H1 (cell line): ENCODE measurements around the gene NAT10. TPM values are rescaled to one million over a fixed set of nuclear protein-coding genes. Genes with fewer than 3 reads are reported as not detected.

Experiments used
- CTCF ChIA-PET: fragments of 300-600 bp; sonication (Branson Sonifier 250); formaldehyde crosslinking; loops from one replicate; lab custom pipeline; 2021; ENCODE audit not compliant: partially characterized antibody; lab: Charles Lee
- POLR2A ChIA-PET: fragments of 300-600 bp; sonication (Branson Sonifier 250); formaldehyde crosslinking; loops from one replicate; lab custom pipeline; 2021; ENCODE audit warnings: inconsistent platforms; ENCODE audit not compliant: partially characterized antibody; lab: Charles Lee
- DNase-seq, 2 experiments: peaks; one replicate each; pipeline versions ENCODE4 v3.0.0 to v3.0.0-alpha.2; 2010 to 2022; ENCODE audit warnings: low spot score in 2 of 2, low read depth in 1 of 2, mixed read lengths in 1 of 2
- FAIRE-seq: peaks from 2 replicates; lab custom pipeline; 2011; peaks lifted over from hg19 to GRCh38; lab: Jason Lieb, UNC
- H2AFZ ChIP-seq: 2 replicates; pipeline ENCODE4 v1.8.1; 2012; ENCODE audit warnings: low read length, inconsistent platforms
- H2AK5ac ChIP-seq: 2 replicates; pipeline ENCODE4 v1.6.1; 2013; ENCODE audit warnings: low read depth, low read length
- H2BK120ac ChIP-seq: replicated peaks from 2 replicates; pipeline ENCODE3; 2013; ENCODE audit warnings: low read depth, low read length, inconsistent platforms
- H2BK12ac ChIP-seq: 2 replicates; pipeline ENCODE4 v1.6.1; 2013; ENCODE audit warnings: low read depth, low read length
- H2BK15ac ChIP-seq: 2 replicates; pipeline ENCODE4 v1.6.1; 2013; ENCODE audit warnings: low read length
- H2BK20ac ChIP-seq: 2 replicates; pipeline ENCODE4 v1.6.1; 2013; ENCODE audit warnings: low read length
- H2BK5ac ChIP-seq: 2 replicates; pipeline ENCODE4 v1.6.1; 2013; ENCODE audit warnings: low read depth, low read length
- H3K14ac ChIP-seq: 2 replicates; pipeline ENCODE4 v1.6.1; 2013; ENCODE audit warnings: inconsistent platforms; ENCODE audit not compliant: insufficient read length
- H3K18ac ChIP-seq: 2 replicates; pipeline ENCODE4 v1.6.1; 2013; ENCODE audit warnings: low read length; ENCODE audit errors: extremely low read depth
- H3K23ac ChIP-seq: 2 replicates; pipeline ENCODE4 v1.6.1; 2013; ENCODE audit warnings: inconsistent platforms; ENCODE audit not compliant: insufficient read length
- H3K23me2 ChIP-seq: 2 replicates; pipeline ENCODE4 v1.6.1; 2013; ENCODE audit warnings: low read depth, low read length
- H3K27ac ChIP-seq: 2 replicates; pipeline ENCODE4 v1.6.1; 2011; ENCODE audit warnings: low read depth, low read length, inconsistent platforms
- H3K27me3 ChIP-seq, 4 experiments: replicated peaks in 1 of 4; 1 replicate in 1 of 4; 2 replicates in 3 of 4; pipeline versions ENCODE4 v1.6.1 to v1.8.1; 2011 to 2013; ENCODE audit warnings: low read length in 3 of 4, mild to moderate bottlenecking in 3 of 4, inconsistent platforms in 2 of 4, mixed read lengths in 2 of 4, moderate library complexity in 1 of 4; ENCODE audit not compliant: control insufficient read depth in 3 of 4, insufficient read depth in 3 of 4; ENCODE audit errors: extremely low read depth in 1 of 4
- H3K36me3 ChIP-seq, 4 experiments: 2 replicates each; pipeline versions ENCODE4 v1.6.1 to v1.8.1; 2011 to 2013; ENCODE audit warnings: mild to moderate bottlenecking in 4 of 4, low read length in 3 of 4, moderate library complexity in 2 of 4, control low read depth in 1 of 4, inconsistent platforms in 1 of 4; ENCODE audit not compliant: insufficient read depth in 4 of 4, control insufficient read depth in 2 of 4
- H3K4ac ChIP-seq: replicated peaks from 2 replicates; pipeline ENCODE3; 2013; ENCODE audit warnings: low read length, low read depth, mixed read lengths, inconsistent platforms; ENCODE audit not compliant: insufficient read length
- H3K4me1 ChIP-seq, 4 experiments: replicated peaks in 1 of 4; 1 replicate in 1 of 4; 2 replicates in 3 of 4; pipeline versions ENCODE4 v1.6.1 to v1.8.1; 2011 to 2013; ENCODE audit warnings: low read length in 3 of 4, inconsistent platforms in 2 of 4, mixed read lengths in 1 of 4; ENCODE audit not compliant: insufficient read depth in 4 of 4, control insufficient read depth in 3 of 4
- H3K4me2 ChIP-seq, 2 experiments: 2 replicates each; pipeline versions ENCODE4 v1.6.1 to v1.8.1; 2011 to 2013; ENCODE audit warnings: low read depth in 2 of 2, low read length in 2 of 2, control low read depth in 1 of 2, inconsistent platforms in 1 of 2, mild to moderate bottlenecking in 1 of 2; ENCODE audit not compliant: insufficient read depth in 1 of 2
- H3K4me3 ChIP-seq, 4 experiments: fragments of 200-600, 300-600 bp in 1 of 4; sonication (generic), shearing (Covaris generic), sonication (Bioruptor Twin) in 1 of 4; 2 replicates each; pipeline versions ENCODE4 v1.5.1 to v1.8.1; 2011 to 2016; ENCODE audit warnings: low read length in 4 of 4, low read depth in 3 of 4, control low read depth in 2 of 4, inconsistent platforms in 2 of 4, mild to moderate bottlenecking in 2 of 4, mixed read lengths in 1 of 4, moderate library complexity in 1 of 4; ENCODE audit not compliant: insufficient read depth in 2 of 4; ENCODE audit errors: extremely low read depth in 1 of 4
- H3K56ac ChIP-seq: replicated peaks from 2 replicates; pipeline ENCODE3; 2013; ENCODE audit warnings: low read depth, mild to moderate bottlenecking, mixed read lengths, low read length, inconsistent platforms; ENCODE audit not compliant: insufficient read length
- H3K79me1 ChIP-seq: 2 replicates; pipeline ENCODE4 v1.6.1; 2013; ENCODE audit warnings: low read depth, low read length, control low read depth
- H3K79me2 ChIP-seq, 2 experiments: 2 replicates each; pipeline versions ENCODE4 v1.6.1 to v1.8.1; 2012 to 2013; ENCODE audit warnings: low read length in 2 of 2, mild to moderate bottlenecking in 2 of 2, inconsistent platforms in 1 of 2; ENCODE audit not compliant: insufficient read depth in 2 of 2, control insufficient read depth in 1 of 2
- H3K9ac ChIP-seq, 4 experiments: replicated peaks in 1 of 4; 1 replicate in 1 of 4; 2 replicates in 3 of 4; pipeline versions ENCODE4 v1.6.1 to v1.8.1; 2011 to 2013; ENCODE audit warnings: low read depth in 3 of 4, low read length in 3 of 4, control low read depth in 2 of 4, mild to moderate bottlenecking in 2 of 4, moderate library complexity in 2 of 4, inconsistent platforms in 1 of 4; ENCODE audit errors: extremely low read depth in 1 of 4
- H3K9me3 ChIP-seq, 2 experiments: 2 replicates each; pipeline versions ENCODE4 v1.6.1 to v1.8.1; 2012 to 2013; ENCODE audit warnings: mild to moderate bottlenecking in 2 of 2, moderate library complexity in 2 of 2, control low read depth in 1 of 2, inconsistent platforms in 1 of 2, low read depth in 1 of 2, low read length in 1 of 2, mixed read lengths in 1 of 2; ENCODE audit not compliant: insufficient read depth in 2 of 2
- H4K20me1 ChIP-seq, 2 experiments: replicated peaks in 1 of 2; 2 replicates each; pipeline versions ENCODE3 to v1.8.1; 2011 to 2013; ENCODE audit warnings: inconsistent platforms in 2 of 2, low read length in 2 of 2, mild to moderate bottlenecking in 1 of 2; ENCODE audit not compliant: insufficient read depth in 2 of 2, control insufficient read depth in 1 of 2
- H4K5ac ChIP-seq: 2 replicates; pipeline ENCODE4 v1.6.1; 2013; ENCODE audit warnings: low read length, low read depth, mixed read lengths, inconsistent platforms; ENCODE audit not compliant: insufficient read length
- H4K8ac ChIP-seq: 2 replicates; pipeline ENCODE4 v1.8.0; 2013; ENCODE audit warnings: mild to moderate bottlenecking, moderate library complexity, low read length, inconsistent platforms; ENCODE audit not compliant: insufficient read depth; ENCODE audit errors: extremely low read depth
- H4K91ac ChIP-seq: replicated peaks from 2 replicates; pipeline ENCODE3; 2013; ENCODE audit warnings: low read length, mixed read lengths, inconsistent platforms; ENCODE audit not compliant: insufficient read length
- CHD2 ChIP-seq: IDR thresholded peaks from 2 replicates; pipeline ENCODE4 v1.6.1; 2012; ENCODE audit warnings: low read length, improper control_type of control experiment
- EZH2 ChIP-seq: fragments of 200-600 bp; sonication (generic); IDR thresholded peaks from 2 replicates; pipeline ENCODE4 v1.7.1; 2012; ENCODE audit warnings: low read depth, mild to moderate bottlenecking, moderate library complexity, low read length, inconsistent platforms; ENCODE audit not compliant: severe bottlenecking
- HDAC2 ChIP-seq, 2 experiments: fragments of 300-600 bp in 1 of 2; sonication (generic) in 1 of 2; IDR thresholded peaks; 2 replicates each; pipeline ENCODE4 v1.6.1; 2011 to 2012; ENCODE audit warnings: low read depth in 2 of 2, low read length in 2 of 2, mild to moderate bottlenecking in 2 of 2, moderate library complexity in 2 of 2, borderline replicate concordance in 1 of 2, inconsistent platforms in 1 of 2
- HDAC6 ChIP-seq: IDR thresholded peaks from one replicate; pipeline ENCODE4 v1.7.1; 2012; ENCODE audit warnings: low read depth, mild to moderate bottlenecking, inconsistent platforms, low read length, moderate library complexity
- JUND ChIP-seq: IDR thresholded peaks from 2 replicates; pipeline ENCODE4 v1.6.1; 2011; ENCODE audit warnings: mild to moderate bottlenecking, improper control_type of control experiment, low read length
- POLR2AphosphoS5 ChIP-seq: IDR thresholded peaks from 2 replicates; pipeline ENCODE4 v1.6.1; 2011; ENCODE audit warnings: low read depth, low read length
- RNF2 ChIP-seq: fragments of 200-900, 300-1000 bp; sonication (generic); IDR thresholded peaks from 2 replicates; pipeline ENCODE4 v1.7.1; 2016; ENCODE audit warnings: borderline replicate concordance, low read depth, mild to moderate bottlenecking, antibody characterized with exemption, low read length; ENCODE audit not compliant: poor library complexity, severe bottlenecking; ENCODE audit errors: missing control alignments
- ZNF274 ChIP-seq: IDR thresholded peaks from 2 replicates; pipeline ENCODE4 v1.7.0; 2012; ENCODE audit warnings: low read length, borderline replicate concordance; ENCODE audit errors: extremely low read depth
- WGBS, 2 experiments: shearing (Covaris generic) in 1 of 2; methylation state at CpG; one replicate each; pipeline versions ENCODE4 v1.1.6 to v1.1.7; 2013 to 2015; ENCODE audit warnings: low lambda C conversion rate in 2 of 2, mixed read lengths in 2 of 2, inconsistent platforms in 1 of 2, low coverage in 1 of 2, missing lambda C conversion rate in 1 of 2; ENCODE audit not compliant: insufficient replicate concordance in 2 of 2, insufficient coverage in 1 of 2, insufficient read length in 1 of 2; ENCODE audit errors: extremely low coverage in 1 of 2, missing lambda C conversion rate in 1 of 2; 5-methylcytosine and 5-hydroxymethylcytosine counted together
- polyA plus RNA-seq, 7 experiments: library from polyadenylated mRNA; depleted of rRNA in 3 of 7; stranded (reverse) in 5 of 7; unstranded in 2 of 7; fragments of >200 nt in 5 of 7; fragments of 200-250 nt in 2 of 7; gene quantifications; 1 replicate in 5 of 7; 2 replicates in 1 of 7; 4 replicates in 1 of 7; pipeline versions ENCODE4 v1.2.1 to v1.2.3, GENCODE V29; 2011 to 2013; ENCODE audit warnings: missing spikeins in 2 of 7, mixed read lengths in 2 of 7
- total RNA-seq: library from RNA; stranded (reverse); fragmentation: NEBNext Ultra II Directional; extraction: Animal tissue kit (Norgen Biotek cat#: 25700); gene quantifications from 2 replicates; pipeline ENCODE4 v1.2.1, GENCODE V29; 2021

The NAT10 gene
- total and polyA plus RNA-seq, 2 of the 8 experiments (the other 6 are each of a cell fraction or from before 2014, with no cell fraction given), result 66.3 to 89.6 TPM

DNA sequence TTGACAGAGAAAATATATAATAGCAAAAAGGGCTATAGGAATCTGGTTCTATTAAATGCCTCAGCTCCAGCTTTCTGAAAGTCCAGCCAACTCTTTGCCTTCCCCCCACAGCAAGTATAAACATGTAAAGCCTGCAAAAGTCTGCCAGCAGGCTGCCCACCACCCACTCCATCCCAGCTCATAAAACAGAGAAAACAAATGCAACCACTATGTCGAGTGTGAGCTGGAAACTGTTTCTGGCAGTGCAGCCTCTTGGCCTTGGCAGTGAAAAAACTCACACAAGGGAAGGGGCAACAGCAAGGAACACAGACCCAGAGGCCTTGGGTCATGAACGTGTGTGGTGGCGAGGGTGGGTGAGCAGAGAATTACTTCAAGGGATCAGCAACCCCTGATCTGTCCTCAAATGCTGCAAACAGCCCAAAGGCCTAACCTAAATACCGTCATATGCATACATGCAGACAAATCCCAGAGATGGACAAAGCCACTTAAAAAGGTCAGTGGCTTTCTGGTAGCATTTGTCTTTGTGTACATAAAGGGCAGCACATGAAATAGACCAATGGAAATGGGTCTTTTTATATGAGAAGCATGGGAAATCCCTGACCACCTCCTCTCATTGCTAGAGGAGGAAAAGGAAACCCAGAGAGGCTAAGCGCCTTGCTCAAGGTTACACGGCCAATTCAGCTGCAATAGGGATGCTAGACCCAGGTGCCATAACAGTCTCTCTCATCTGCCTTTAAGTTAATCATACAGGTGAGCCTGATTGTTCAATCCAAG lies 74.8 kb downstream of the NAT10 start:
- WGBS, 2 experiments, result 83% methylated on average over 6 of the region's 6 CpGs; no CpG with 5 or more reads in 1 of the 2 experiments
- Histone ChIP-seq H2BK12ac (no peak overlapping the region), H2BK20ac (no peak overlapping the region), H3K23ac (no peak overlapping the region), H3K4me1 (peaks cover 0 to 2% (median under 1%) of the 10 kb centered on the region in 4 experiments; a peak in 3 of 7 replicates), H3K56ac (no peak overlapping the region), H2BK120ac (no peak overlapping the region), H2BK5ac (no peak overlapping the region), H2AFZ (no peak overlapping the region), H2BK15ac (no peak overlapping the region), H4K5ac (no peak overlapping the region), H3K4me3 (no peak overlapping the region), H3K23me2 (no peaks in the 10 kb centered on the region), H3K36me3 (no peaks in the 10 kb centered on the region; a peak in 2 of 8 replicates), H3K9ac (0 out of 7 replicates have a peak overlapping the region, but pooled peaks of 1 of the 4 experiments have one; percentile 4), H3K4me2 (no peak overlapping the region), H3K18ac (no peak overlapping the region), H3K9me3 (no peaks in the 10 kb centered on the region), H4K91ac (no peak overlapping the region), H3K27me3 (no peaks in the 10 kb centered on the region), H2AK5ac (no peak overlapping the region), H3K79me2 (no peaks in the 10 kb centered on the region), H3K27ac (no peak overlapping the region), H4K20me1 (no peaks in the 10 kb centered on the region), H3K79me1 (no peaks in the 10 kb centered on the region), H4K8ac (no peak overlapping the region; the same call in 1 of the 2 replicates), H3K4ac (no peak overlapping the region), H3K14ac (no peak overlapping the region)
- FAIRE-seq (no peak), DNase-seq (no peak)
- no peak for TF ChIP-seq ZNF274
- TF ChIP-seq HDAC2 (IDR thresholded peaks at IDR 0.05; ENCODE audit: borderline replicate concordance in 1 of 2, low read depth in 2 of 2, low read length in 2 of 2), result no peak
- TF ChIP-seq EZH2, result no peak
- TF ChIP-seq JUND, result no peak
- no peak for TF ChIP-seq HDAC6
- no peak for TF ChIP-seq CHD2
- no peak for TF ChIP-seq RNF2
- TF ChIP-seq POLR2AphosphoS5, result no peak
- ChIA-PET CTCF (interaction anchor here (0.8 to 2.2 kb wide), 9 partner anchors 8 to 183 kb away, joined by 3 to 9 read pairs (median 4); partner anchors contain the start of gene ABTB2), POLR2A (no interaction called here)
